NCI-H2029 treated with DMSO at 0.1 percent for 48 hours (cell line): ENCODE measurements around the gene OR7D4.
"Not testable (repeated sequence)": the region's sequence is repeated elsewhere in the genome, so short reads cannot be mapped to it uniquely, and the experiment has no call there.

Experiments
- DNase-seq: peaks from one replicate; lab custom pipeline; 2025; lab: John Stamatoyannopoulos, UW

OR7D4 gene

GRCh38 chr19:9219489-9219888 is at the start of gene OR7D4:
OR7D4 (minus strand) TSS chr19:9219589; CDS start chr19:9214837, 4,752 bp downstream.
- DNase-seq, result no peak

GRCh38 chr19:9251236-9251635 is 31.8 kb upstream of the OR7D4 start:
- DNase-seq, result no peak

DNA sequence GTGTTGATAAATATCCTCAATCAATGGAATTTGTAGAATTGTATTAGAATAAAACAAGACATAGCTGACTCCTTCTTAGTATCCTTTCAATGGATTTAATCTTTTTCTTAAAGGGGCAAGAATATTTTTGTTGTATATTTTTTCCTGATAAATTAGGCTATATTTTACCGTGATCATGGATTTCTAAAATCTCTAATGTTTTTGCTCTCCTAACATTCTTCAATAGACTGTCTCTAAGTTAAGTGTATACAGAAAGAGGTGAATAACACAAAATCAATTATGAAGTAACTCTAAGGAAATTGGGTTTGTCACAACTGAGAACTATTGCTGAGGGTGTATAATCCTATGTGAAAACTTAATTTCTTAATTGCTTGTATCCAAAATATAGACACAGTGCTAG is 31.2 kb upstream of the OR7D4 start, which contains the start of gene OR7E24:
Gene OR7E24 (plus strand): TSS at position 301 of the 400 bp plus-strand sequence. CDS start 114 bp downstream, outside the sequence.
- DNase-seq, result no peak

DNA sequence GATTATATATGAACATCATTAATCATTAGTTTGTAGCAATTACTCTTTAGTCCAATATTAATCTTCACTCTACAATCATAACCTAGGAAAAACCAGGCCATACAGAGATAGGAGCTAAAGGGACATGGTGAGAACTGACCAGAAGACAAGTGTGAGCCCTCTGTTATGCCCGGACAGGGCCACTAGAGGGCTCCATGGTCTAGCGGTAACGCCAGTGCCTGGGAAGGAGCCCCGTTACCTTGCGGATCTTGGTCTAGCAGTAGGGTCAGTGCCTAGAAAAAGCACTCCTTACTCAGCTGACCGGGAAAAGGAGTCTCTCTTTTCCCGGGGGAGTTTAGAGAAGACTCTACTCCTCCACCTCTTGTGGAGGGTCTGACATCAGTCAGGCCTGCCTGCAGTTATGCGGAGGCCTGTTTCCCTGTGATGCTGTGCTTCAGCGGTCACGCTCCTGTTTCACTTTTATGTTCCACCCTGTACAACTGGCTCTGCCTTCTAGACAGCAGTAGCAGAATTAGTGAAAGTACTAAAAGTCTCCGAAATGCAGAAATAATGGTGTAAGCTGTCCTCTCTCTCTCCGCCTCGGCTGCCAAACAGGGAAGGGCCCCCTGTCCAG is 13.8 kb downstream of the OR7D4 start:
- peak; percentile 10 for DNase-seq

DNA sequence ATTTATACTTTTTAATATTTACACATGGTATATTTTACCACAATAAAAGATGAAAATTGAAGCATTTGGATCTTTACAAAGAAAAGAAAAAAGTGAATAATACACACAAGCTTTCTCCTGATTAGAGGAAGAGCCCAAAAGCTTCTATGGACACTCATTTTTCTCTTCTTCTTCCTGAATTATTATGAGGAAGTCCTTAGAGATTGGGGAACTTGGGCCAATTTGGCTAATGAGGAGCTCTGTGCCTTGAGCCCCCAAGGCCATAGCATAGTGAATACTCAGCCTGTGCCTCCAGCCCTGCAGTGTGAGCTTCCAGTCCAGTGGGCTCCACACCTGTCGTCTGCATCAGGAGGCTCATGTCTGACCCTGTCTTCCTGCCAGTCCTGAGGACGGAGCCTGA is 21.3 kb downstream of the OR7D4 start:
- DNase-seq, result not testable (repeated sequence)

- no peak for DNase-seq
Measured at GRCh38 chr19:9189535-9189934, 29.9 kb downstream of the OR7D4 start.

DNA sequence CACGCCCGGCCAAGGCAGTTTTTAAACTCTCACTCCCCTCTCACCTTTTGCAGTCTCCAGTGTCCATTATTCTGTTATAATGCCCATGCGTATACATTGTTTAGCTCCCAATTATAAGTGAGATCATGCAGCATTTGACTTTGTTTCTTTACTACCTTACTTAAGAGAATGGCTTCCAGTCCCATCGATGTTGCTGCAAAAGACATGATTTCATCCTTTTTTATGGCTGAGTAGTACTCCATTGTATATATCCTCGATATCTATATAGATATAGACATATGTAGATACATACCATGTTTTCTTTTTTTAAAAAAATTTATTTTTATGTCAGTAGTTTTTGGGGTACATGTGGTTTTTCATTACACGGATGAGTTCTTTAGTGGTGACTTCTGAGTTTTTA is 32.2 kb downstream of the OR7D4 start:
- DNase-seq, result no peak

DNA sequence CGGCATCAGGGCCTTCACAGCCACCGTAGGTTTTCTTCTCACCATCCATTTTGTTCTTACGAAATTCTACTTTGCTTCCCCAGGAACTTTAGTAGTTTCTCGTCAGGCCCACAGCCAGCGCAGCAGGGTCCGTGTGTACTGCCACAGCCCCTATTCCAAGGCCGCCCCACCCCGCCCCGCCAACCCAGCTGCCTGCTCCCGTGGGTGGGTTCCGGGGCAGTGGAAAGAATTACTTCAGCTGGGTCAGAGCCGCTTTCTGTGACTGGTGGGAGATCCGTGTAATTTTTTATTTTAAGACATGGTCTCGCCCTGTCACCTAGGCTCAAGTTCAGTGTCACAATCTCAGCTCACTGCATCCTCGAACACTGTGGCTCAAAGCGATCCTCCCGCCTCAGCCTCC is 36.4 kb downstream of the OR7D4 start:
- DNase-seq, result no peak

GRCh38 chr19:9178901-9179300 is 40.5 kb downstream of the OR7D4 start, which contains the start of gene OR7D2:
OR7D2 (plus strand) TSS chr19:9178979; CDS start chr19:9185782, 6,803 bp downstream.
- no peak for DNase-seq

DNA sequence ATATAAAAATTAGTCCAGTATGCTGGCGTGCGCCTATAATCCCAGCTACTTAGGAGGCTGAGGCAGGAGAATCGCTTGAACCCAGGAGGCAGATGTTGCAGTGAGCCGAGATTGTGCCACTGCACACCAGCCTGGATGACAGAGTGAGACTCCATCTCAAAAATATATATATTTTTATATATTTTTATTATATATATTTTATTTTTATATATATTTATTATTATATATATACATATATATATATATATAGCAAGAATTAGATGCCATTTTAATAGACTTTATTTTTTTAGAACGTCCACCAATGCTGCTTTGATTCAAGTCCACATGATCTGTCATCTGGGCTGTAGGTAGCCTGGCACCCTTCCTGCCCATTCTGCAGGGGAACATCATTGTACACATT is 44.1 kb downstream of the OR7D4 start:
- no peak for DNase-seq

- no peak for DNase-seq
Measured at GRCh38 chr19:9171393-9171991, 47.9 kb downstream of the OR7D4 start.

DNA sequence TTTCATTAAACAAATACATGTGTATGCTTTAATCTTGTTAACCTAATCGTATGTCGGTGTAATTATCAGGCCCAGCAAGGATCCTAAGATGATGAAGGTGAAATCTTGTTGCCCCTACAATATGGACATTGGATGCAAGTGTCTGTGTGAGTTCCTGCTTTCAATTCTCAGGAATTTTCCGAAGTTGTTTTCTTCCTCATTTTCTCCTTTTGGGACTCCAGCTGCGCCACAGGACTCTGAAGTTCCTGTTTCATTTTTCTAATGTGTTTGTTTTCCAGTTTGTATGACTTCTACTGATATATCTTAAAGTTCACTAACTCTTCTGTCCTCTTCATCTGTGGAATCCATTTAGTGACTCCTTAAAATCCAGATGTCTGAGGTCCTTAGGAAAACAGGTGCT is 52.5 kb downstream of the OR7D4 start:
- DNase-seq, result no peak

- no peak for DNase-seq
Measured at GRCh38 chr19:9165261-9165660, 54.1 kb downstream of the OR7D4 start.

- DNase-seq, result no peak
Measured at GRCh38 chr19:9161427-9161826, 58.0 kb downstream of the OR7D4 start.
